Loucy (cell line): ENCODE data around the gene CDRT15.

ENCODE experiments used
- CTCF ChIP-seq: fragments of 200-600 bp; sonication (generic); conservative IDR thresholded peaks from 2 replicates; pipeline ENCODE4 v1.5.1; 2014; ENCODE audit warnings: mild to moderate bottlenecking, antibody characterized with exemption, low read length
- EZH2phosphoT487 ChIP-seq: fragments of 200-600 bp; IDR thresholded peaks from 2 replicates; pipeline ENCODE4 v1.6.1; 2018; ENCODE audit warnings: antibody characterized with exemption, mild to moderate bottlenecking, moderate library complexity, borderline replicate concordance

GRCh38 chr17:14196377-14196997 lies 40.2 kb downstream of the CDRT15 start:
- TF ChIP-seq CTCF (peak; percentile 54), EZH2phosphoT487 (no peak)
